Mesenteric fat pad (tissue), 1 donor: ENCODE measurements around the gene CEND1. TPM values are rescaled to one million over a fixed set of nuclear protein-coding genes. Genes with fewer than 3 reads are reported as not detected.

Source experiments
- DNase-seq: peaks from one replicate; pipeline ENCODE4 v3.0.0-alpha.2; 2020; ENCODE audit warnings: low spot score
- total RNA-seq: library from RNA; stranded (reverse); fragmentation: NEBNext Ultra II Directional; extraction: Animal tissue kit (Norgen Biotek cat#: 25700); gene quantifications from one replicate; pipeline ENCODE4 v1.2.1, GENCODE V29; 2021
- donor health status: DM: yes; HTN: yes; CAD: no.

The CEND1 gene
- total RNA-seq, 1 donor from 2014 or later: not detected

GRCh38 chr11:827897-828192, 38.0 kb upstream of the CEND1 start, which contains the start of gene CRACR2B:
TSS of gene CRACR2B (plus strand) at chr11:827919. CDS start at chr11:828608, 689 bp downstream.
- DNase-seq: no peak

GRCh38 chr11:827146-827896, 37.4 kb upstream of the CEND1 start:
- no peak for DNase-seq

GRCh38 chr11:826836-827145, 36.9 kb upstream of the CEND1 start:
- DNase-seq: no peak

GRCh38 chr11:826227-826621, 36.3 kb upstream of the CEND1 start:
- no peak for DNase-seq

- DNase-seq: no peak
These were observed 35.7 kb upstream of the CEND1 start for GRCh38 chr11:825366-826226.

GRCh38 chr11:824942-825341, 35.1 kb upstream of the CEND1 start:
- DNase-seq: no peak

- DNase-seq: no peak
These were observed 34.5 kb upstream of the CEND1 start for GRCh38 chr11:824292-824880.

GRCh38 chr11:823441-824291, 33.8 kb upstream of the CEND1 start:
- DNase-seq: no peak

- DNase-seq: no peak
These were observed 31.9 kb upstream of the CEND1 start for GRCh38 chr11:821512-822371.

- no peak for DNase-seq
These were observed 31.0 kb upstream of the CEND1 start for GRCh38 chr11:820655-821511.

GRCh38 chr11:819943-820649, 30.2 kb upstream of the CEND1 start:
- DNase-seq: peak; percentile 96

- peak; percentile 98 for DNase-seq
These were observed 29.4 kb upstream of the CEND1 start for GRCh38 chr11:819129-819931.

- no peak for DNase-seq
These were observed 28.7 kb upstream of the CEND1 start, which contains the start of gene PNPLA2 for GRCh38 chr11:818396-819128. TSS of gene PNPLA2 (plus strand) at chr11:818914. CDS start at chr11:819719, 805 bp downstream.

GRCh38 chr11:816433-816779, 26.5 kb upstream of the CEND1 start:
- no peak for DNase-seq

GRCh38 chr11:815675-816432, 26.0 kb upstream of the CEND1 start:
- no peak for DNase-seq

GRCh38 chr11:813456-814096, 23.7 kb upstream of the CEND1 start:
- DNase-seq: no peak
